WTC11 (cell line): ENCODE data around the gene MAMDC2. TPM values are rescaled to one million over a fixed set of nuclear protein-coding genes. Genes with fewer than 3 reads are reported as not detected.

Experiments used
- ATAC-seq: fragments of 200-7000 bp; cut with Tn5 transposase; 2 replicates; pipeline ENCODE4 v1.10.0; 2021; ENCODE audit warnings: mild to moderate bottlenecking, moderate library complexity
- CTCF ChIA-PET: fragments of 300-600 bp; sonication (Branson Sonifier 250); formaldehyde crosslinking; loops from one replicate; lab custom pipeline; 2021; ENCODE audit warnings: antibody characterized with exemption; lab: Charles Lee
- POLR2A ChIA-PET: fragments of 350-600 bp; sonication (Branson Sonifier 250); formaldehyde crosslinking; loops from one replicate; lab custom pipeline; 2021; ENCODE audit warnings: antibody characterized with exemption; lab: Charles Lee
- DNase-seq: peaks from one replicate; pipeline ENCODE4 v3.0.0; 2021; ENCODE audit warnings: low spot score
- H3K27ac Mint-ChIP-seq: 2 replicates; pipeline ENCODE4 v1.8.0; 2021; ENCODE audit warnings: mixed read lengths
- H3K27me3 Mint-ChIP-seq: 2 replicates; pipeline ENCODE4 v1.8.0; 2021; ENCODE audit warnings: low read depth, mild to moderate bottlenecking, moderate library complexity, mixed read lengths
- H3K36me3 Mint-ChIP-seq: 2 replicates; pipeline ENCODE4 v1.8.0; 2021; ENCODE audit warnings: mixed read lengths
- H3K4me1 Mint-ChIP-seq: 2 replicates; pipeline ENCODE4 v1.8.0; 2022; ENCODE audit warnings: mixed read lengths
- H3K4me3 Mint-ChIP-seq: 2 replicates; pipeline ENCODE4 v1.8.0; 2021; ENCODE audit warnings: mild to moderate bottlenecking, moderate library complexity, mixed read lengths
- H3K9me3 Mint-ChIP-seq: 2 replicates; pipeline ENCODE4 v1.8.0; 2021; ENCODE audit warnings: mixed read lengths
- ARID4B ChIP-seq: sonication (generic); formaldehyde crosslinking; IDR thresholded peaks from 2 replicates; pipeline ENCODE4 v1.8.0; 2023; ENCODE audit warnings: missing genetic modification reagents, mild to moderate bottlenecking, borderline replicate concordance
- EMX1 ChIP-seq: fragments of 250-450 bp; sonication (Bioruptor Pico); IDR thresholded peaks from 2 replicates; pipeline ENCODE4 v1.8.0; 2021; ENCODE audit warnings: mild to moderate bottlenecking
- MYBL2 ChIP-seq: sonication (generic); formaldehyde crosslinking; IDR thresholded peaks from 2 replicates; pipeline ENCODE4 v1.8.1; 2023; ENCODE audit warnings: mild to moderate bottlenecking, moderate library complexity, missing genetic modification reagents
- PRDM15 ChIP-seq: sonication (generic); formaldehyde crosslinking; IDR thresholded peaks from 2 replicates; pipeline ENCODE4 v1.8.0; 2022; ENCODE audit warnings: missing genetic modification reagents
- RORB ChIP-seq: fragments of 250-450 bp; sonication (Bioruptor Pico); IDR thresholded peaks from 2 replicates; pipeline ENCODE4 v1.9.0; 2021; ENCODE audit warnings: mild to moderate bottlenecking
- SMAD4 ChIP-seq: sonication (generic); formaldehyde crosslinking; IDR thresholded peaks from 2 replicates; pipeline ENCODE4 v1.8.0; 2022; ENCODE audit warnings: mild to moderate bottlenecking, missing genetic modification reagents
- SOX15 ChIP-seq: fragments of 250-450 bp; sonication (Bioruptor Pico); IDR thresholded peaks from 2 replicates; pipeline ENCODE4 v1.9.0; 2021; ENCODE audit warnings: mild to moderate bottlenecking
- SP1 ChIP-seq: sonication (generic); formaldehyde crosslinking; conservative IDR thresholded peaks from 2 replicates; pipeline ENCODE4 v1.8.1; 2022; ENCODE audit warnings: missing genetic modification reagents
- STAT6 ChIP-seq: sonication (generic); formaldehyde crosslinking; conservative IDR thresholded peaks from 2 replicates; pipeline ENCODE4 v1.8.1; 2023; ENCODE audit warnings: mild to moderate bottlenecking, low read depth, missing genetic modification reagents, moderate library complexity
- TEAD4 ChIP-seq: sonication (generic); formaldehyde crosslinking; IDR thresholded peaks from 2 replicates; pipeline ENCODE4 v1.8.0; 2022; ENCODE audit warnings: mild to moderate bottlenecking, missing genetic modification reagents
- ZBTB21 ChIP-seq: sonication (generic); formaldehyde crosslinking; IDR thresholded peaks from 2 replicates; pipeline ENCODE4 v1.8.1; 2023; ENCODE audit warnings: mild to moderate bottlenecking, missing genetic modification reagents, borderline replicate concordance
- ZNF219 ChIP-seq: sonication (generic); formaldehyde crosslinking; IDR thresholded peaks from 2 replicates; pipeline ENCODE4 v1.8.0; 2023; ENCODE audit warnings: missing genetic modification reagents, mild to moderate bottlenecking, borderline replicate concordance
- ZNF263 ChIP-seq: sonication (generic); formaldehyde crosslinking; IDR thresholded peaks from 2 replicates; pipeline ENCODE4 v1.8.1; 2022; ENCODE audit warnings: low read depth, mild to moderate bottlenecking, moderate library complexity, missing genetic modification reagents
- ZNF671 ChIP-seq: fragments of 250-450 bp; sonication (Bioruptor Pico); IDR thresholded peaks from 2 replicates; pipeline ENCODE4 v1.8.0; 2021; ENCODE audit warnings: mild to moderate bottlenecking
- total RNA-seq: library from RNA; stranded (reverse); gene quantifications from 3 replicates; pipeline ENCODE4 v1.2.3, GENCODE V29; 2021
- TF ChIP-seq, protein P1 (sequence below): sonication (generic); formaldehyde crosslinking; IDR thresholded peaks from 2 replicates; pipeline ENCODE4 v1.8.1; 2023; ENCODE audit warnings: mild to moderate bottlenecking, missing genetic modification reagents
- TF ChIP-seq, protein P2 (sequence below): fragments of 250-450 bp; sonication (Bioruptor Pico); IDR thresholded peaks from 2 replicates; pipeline ENCODE4 v1.9.0; 2021; ENCODE audit warnings: moderate library complexity, mild to moderate bottlenecking, inconsistent platforms, borderline replicate concordance
- TF ChIP-seq, protein P3 (sequence below): sonication (generic); formaldehyde crosslinking; IDR thresholded peaks from 2 replicates; pipeline ENCODE4 v1.8.0; 2022; ENCODE audit warnings: mild to moderate bottlenecking, missing genetic modification reagents
- TF ChIP-seq, protein P4 (sequence below): sonication (generic); formaldehyde crosslinking; IDR thresholded peaks from 2 replicates; pipeline ENCODE4 v1.8.0; 2022; ENCODE audit warnings: mild to moderate bottlenecking, missing genetic modification reagents
- TF ChIP-seq, protein P5 (sequence below): fragments of 250-450 bp; sonication (Bioruptor Pico); conservative IDR thresholded peaks from 2 replicates; pipeline ENCODE4 v1.9.0; 2021; ENCODE audit warnings: mild to moderate bottlenecking

MAMDC2 gene
- total RNA-seq, 1 experiment from 2014 or later, result 6.0 TPM

- H3K9me3 Mint-ChIP-seq, result no peaks in the 10 kb centered on the region
- DNase-seq (no peak), ATAC-seq (peak; percentile 41)
- H3K4me3 Mint-ChIP-seq, result no peak overlapping the region
- CTCF ChIA-PET, result interaction anchor here (1.1 to 2.6 kb wide), 3 partner anchors 26 to 40 kb away, joined by 3 to 16 read pairs (median 7); no protein-coding TSS in a partner anchor
- H3K27ac Mint-ChIP-seq, result no peak overlapping the region
- POLR2A ChIA-PET, result no interaction called here
- no peaks in the 10 kb centered on the region for H3K27me3 Mint-ChIP-seq
- no peaks in the 10 kb centered on the region for H3K36me3 Mint-ChIP-seq
- H3K4me1 Mint-ChIP-seq, result peaks cover 15% of the 10 kb centered on the region
- TF ChIP-seq MYBL2 (CRISPR knock-in tag), result no peak
- no peak for TF ChIP-seq PRDM15 (CRISPR knock-in tag)
- TF ChIP-seq, protein P1, sequence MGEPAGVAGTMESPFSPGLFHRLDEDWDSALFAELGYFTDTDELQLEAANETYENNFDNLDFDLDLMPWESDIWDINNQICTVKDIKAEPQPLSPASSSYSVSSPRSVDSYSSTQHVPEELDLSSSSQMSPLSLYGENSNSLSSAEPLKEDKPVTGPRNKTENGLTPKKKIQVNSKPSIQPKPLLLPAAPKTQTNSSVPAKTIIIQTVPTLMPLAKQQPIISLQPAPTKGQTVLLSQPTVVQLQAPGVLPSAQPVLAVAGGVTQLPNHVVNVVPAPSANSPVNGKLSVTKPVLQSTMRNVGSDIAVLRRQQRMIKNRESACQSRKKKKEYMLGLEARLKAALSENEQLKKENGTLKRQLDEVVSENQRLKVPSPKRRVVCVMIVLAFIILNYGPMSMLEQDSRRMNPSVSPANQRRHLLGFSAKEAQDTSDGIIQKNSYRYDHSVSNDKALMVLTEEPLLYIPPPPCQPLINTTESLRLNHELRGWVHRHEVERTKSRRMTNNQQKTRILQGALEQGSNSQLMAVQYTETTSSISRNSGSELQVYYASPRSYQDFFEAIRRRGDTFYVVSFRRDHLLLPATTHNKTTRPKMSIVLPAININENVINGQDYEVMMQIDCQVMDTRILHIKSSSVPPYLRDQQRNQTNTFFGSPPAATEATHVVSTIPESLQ (CRISPR knock-in tag), result no peak
- TF ChIP-seq ARID4B (CRISPR knock-in tag), result no peak
- TF ChIP-seq, protein P2, sequence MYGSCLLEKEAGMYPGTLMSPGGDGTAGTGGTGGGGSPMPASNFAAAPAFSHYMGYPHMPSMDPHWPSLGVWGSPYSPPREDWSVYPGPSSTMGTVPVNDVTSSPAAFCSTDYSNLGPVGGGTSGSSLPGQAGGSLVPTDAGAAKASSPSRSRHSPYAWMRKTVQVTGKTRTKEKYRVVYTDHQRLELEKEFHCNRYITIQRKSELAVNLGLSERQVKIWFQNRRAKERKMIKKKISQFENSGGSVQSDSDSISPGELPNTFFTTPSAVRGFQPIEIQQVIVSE (CRISPR knock-in tag), result no peak
- TF ChIP-seq, protein P3, sequence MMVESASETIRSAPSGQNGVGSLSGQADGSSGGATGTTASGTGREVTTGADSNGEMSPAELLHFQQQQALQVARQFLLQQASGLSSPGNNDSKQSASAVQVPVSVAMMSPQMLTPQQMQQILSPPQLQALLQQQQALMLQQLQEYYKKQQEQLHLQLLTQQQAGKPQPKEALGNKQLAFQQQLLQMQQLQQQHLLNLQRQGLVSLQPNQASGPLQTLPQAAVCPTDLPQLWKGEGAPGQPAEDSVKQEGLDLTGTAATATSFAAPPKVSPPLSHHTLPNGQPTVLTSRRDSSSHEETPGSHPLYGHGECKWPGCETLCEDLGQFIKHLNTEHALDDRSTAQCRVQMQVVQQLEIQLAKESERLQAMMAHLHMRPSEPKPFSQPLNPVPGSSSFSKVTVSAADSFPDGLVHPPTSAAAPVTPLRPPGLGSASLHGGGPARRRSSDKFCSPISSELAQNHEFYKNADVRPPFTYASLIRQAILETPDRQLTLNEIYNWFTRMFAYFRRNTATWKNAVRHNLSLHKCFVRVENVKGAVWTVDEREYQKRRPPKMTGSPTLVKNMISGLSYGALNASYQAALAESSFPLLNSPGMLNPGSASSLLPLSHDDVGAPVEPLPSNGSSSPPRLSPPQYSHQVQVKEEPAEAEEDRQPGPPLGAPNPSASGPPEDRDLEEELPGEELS (CRISPR knock-in tag), result no peak
- TF ChIP-seq, protein P4, sequence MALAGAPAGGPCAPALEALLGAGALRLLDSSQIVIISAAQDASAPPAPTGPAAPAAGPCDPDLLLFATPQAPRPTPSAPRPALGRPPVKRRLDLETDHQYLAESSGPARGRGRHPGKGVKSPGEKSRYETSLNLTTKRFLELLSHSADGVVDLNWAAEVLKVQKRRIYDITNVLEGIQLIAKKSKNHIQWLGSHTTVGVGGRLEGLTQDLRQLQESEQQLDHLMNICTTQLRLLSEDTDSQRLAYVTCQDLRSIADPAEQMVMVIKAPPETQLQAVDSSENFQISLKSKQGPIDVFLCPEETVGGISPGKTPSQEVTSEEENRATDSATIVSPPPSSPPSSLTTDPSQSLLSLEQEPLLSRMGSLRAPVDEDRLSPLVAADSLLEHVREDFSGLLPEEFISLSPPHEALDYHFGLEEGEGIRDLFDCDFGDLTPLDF (CRISPR knock-in tag), result no peak
- TF ChIP-seq SOX15 (CRISPR knock-in tag), result no peak
- TF ChIP-seq RORB (CRISPR knock-in tag), result no peak
- no peak for TF ChIP-seq ZBTB21 (CRISPR knock-in tag)
- TF ChIP-seq, protein P5, sequence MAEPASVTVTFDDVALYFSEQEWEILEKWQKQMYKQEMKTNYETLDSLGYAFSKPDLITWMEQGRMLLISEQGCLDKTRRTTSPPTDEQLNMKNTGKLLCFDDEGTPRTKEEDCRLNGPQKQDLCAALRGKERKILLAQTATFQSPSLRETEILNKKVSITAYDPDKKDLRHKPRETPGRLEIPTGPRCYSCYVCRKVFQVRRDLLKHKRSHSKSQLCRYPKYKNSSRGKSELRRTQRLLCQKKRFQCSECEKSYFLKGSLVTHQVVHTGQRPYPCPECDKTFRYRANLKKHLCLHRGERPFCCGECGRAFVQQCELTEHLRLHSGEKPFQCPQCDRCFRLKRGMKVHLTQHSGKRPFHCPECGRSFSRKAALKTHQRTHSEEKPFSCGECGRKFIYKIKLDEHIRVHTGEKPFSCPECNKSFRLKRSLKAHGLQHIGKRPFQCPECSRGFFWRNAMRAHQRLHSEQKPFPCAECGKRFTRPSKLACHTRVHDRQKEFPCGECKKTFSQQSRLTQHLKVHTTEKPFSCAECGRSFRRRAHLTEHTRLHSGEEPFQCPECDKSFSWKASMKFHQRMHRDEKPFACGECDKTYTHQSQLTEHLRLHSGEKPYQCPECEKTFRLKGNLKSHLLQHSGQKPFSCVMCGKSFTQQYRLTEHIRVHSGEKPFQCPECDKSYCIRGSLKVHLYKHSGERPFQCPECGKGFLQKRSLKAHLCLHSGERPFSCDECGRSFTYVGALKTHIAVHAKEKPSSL (CRISPR knock-in tag), result no peak
- no peak for TF ChIP-seq ZNF671 (CRISPR knock-in tag)
- no peak for TF ChIP-seq STAT6 (CRISPR knock-in tag)
- no peak for TF ChIP-seq SMAD4 (CRISPR knock-in tag)
- no peak for TF ChIP-seq SP1 (CRISPR knock-in tag)
- no peak for TF ChIP-seq EMX1 (CRISPR knock-in tag)
- no peak for TF ChIP-seq ZNF263 (CRISPR knock-in tag)
- TF ChIP-seq TEAD4 (CRISPR knock-in tag), result no peak
- TF ChIP-seq ZNF219 (CRISPR knock-in tag), result no peak
Observed at GRCh38 chr9:70085241-70085640, 41.6 kb downstream of the MAMDC2 start.
